ENCODE results near the gene BCL11B. TPM values are rescaled to one million over a fixed set of nuclear protein-coding genes. Genes with fewer than 3 reads are reported as not detected.

BCL11B gene
- total and polyA plus RNA-seq, 4 donors = 0.20 to 2.3 (median 0.66) TPM

DNA sequence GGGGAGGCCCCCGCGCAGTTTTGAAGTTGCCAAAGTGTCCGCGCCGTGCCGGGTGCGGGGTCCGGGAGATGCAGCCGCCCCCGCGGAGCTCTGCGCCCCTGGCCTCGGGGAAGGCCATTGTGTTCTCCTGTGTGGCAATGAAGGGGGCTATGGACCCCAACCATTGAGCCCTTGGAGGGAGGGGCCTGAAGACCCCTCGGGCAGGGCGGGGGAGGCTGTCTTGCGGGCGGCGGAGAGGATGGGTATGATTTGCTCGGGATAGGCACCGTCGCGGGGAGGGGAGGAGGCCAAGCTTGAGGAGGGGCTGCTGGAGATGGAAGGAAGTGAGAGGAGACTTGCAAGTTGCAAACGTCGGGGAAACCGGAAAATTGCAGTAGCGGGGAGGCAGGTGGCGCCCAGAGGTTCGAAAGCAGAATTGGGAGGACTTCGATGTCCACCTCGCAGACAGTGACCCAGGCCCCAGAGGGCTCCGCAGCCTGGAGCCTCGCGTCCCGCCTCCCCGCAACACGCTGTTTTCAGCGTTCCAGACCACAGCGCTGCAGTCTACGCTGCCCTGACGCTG lies 25.4 kb downstream of the BCL11B start:
- no peaks in the 10 kb centered on the region for H3K36me3 ChIP-seq (ENCODE audit: control insufficient read depth in 4 of 4, insufficient read depth in 4 of 4, low read length in 4 of 4)
- ATAC-seq (ENCODE audit: insufficient read depth, low FRiP score) = no peak
- H3K27ac ChIP-seq (ENCODE audit: low read depth in 1 of 2, low read length in 1 of 2) = peak overlapping the region in 1 of 2 donors; percentile 20
- WGBS, 2 donors = 3 to 4% methylated on average over 36 to 40 of the region's 40 CpGs
- peaks cover 0 to 15% (median 7%) of the 10 kb centered on the region in 3 donors for H3K27me3 ChIP-seq (ENCODE audit: control insufficient read depth in 3 of 3, insufficient read depth in 3 of 3, low read length in 2 of 3)
- peaks cover 0 to 51% (median 9%) of the 10 kb centered on the region in 5 donors for H3K4me1 ChIP-seq (ENCODE audit: control insufficient read depth in 5 of 5, insufficient read depth in 5 of 5, low read length in 5 of 5)
- no peak overlapping the region for H3K9ac ChIP-seq (ENCODE audit: insufficient read depth in 1 of 2, low read length in 2 of 2)
- DNase-seq = peak in 1 of 3 donors; percentile 36
- H3K4me3 ChIP-seq = no peak overlapping the region
- H3K9me3 ChIP-seq (ENCODE audit: control insufficient read depth in 4 of 4, insufficient read depth in 3 of 4, low read length in 3 of 4) = peaks cover 0 to 2% (median 0%) of the 10 kb centered on the region in 4 donors
- TF ChIP-seq CTCF (IDR thresholded peaks at IDR 0.05; ENCODE audit: control extremely low read depth, extremely low read depth) = no peak

DNA sequence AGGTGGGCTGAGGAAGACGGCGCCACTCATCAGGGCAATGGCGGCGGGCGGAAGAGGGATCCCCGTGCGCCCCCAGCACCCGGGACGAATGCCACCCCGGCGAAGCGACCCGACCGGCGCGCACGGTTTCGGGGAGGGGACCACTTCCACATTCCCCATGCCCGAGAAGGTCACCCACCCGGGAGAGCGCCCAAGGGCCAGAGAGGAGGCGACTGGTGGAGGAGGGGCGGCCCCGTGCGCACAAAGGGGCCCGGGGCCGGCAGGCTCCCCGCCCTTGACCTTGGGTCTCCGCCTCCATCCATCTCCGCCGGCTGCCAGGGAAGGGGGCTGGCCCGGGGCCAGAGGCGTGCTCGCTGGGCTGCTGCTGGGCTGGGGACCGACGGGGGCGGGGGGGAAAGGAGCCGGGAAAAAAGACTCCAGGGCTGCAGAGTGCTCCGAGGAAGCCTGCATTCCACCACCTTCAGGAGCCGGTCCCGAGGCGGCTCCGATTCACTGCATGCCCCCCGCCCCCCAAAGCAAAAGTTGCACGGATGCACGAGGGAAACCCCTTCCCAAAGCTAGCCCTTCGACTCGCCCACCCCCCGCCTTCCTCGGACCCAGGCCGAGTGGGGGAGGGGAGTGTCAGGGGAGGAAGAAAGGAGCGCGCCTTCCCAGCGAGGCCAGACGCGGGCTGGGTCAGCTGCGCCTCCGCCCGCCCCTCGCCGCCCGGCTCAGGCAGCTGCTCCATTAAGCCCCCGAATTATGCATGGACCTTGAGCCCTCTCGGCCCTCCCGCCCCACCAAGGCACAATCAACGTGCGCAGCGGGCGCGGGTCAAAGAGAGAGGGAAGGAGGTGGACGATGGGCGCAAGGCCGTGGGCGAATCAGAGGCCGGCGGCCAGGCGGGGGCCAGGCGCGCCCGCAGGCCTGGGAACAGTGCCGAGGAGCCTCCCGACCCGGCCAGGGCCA lies 26.2 kb downstream of the BCL11B start:
- no peak for TF ChIP-seq CTCF (IDR thresholded peaks at IDR 0.05; ENCODE audit: control extremely low read depth, extremely low read depth)
- Histone ChIP-seq H3K36me3 (ENCODE audit: control insufficient read depth in 4 of 4, insufficient read depth in 4 of 4, low read length in 4 of 4) (no peaks in the 10 kb centered on the region), H3K4me1 (ENCODE audit: control insufficient read depth in 5 of 5, insufficient read depth in 5 of 5, low read length in 5 of 5) (peaks cover 0 to 59% (median 14%) of the 10 kb centered on the region in 5 donors), H3K27me3 (ENCODE audit: control insufficient read depth in 3 of 3, insufficient read depth in 3 of 3, low read length in 2 of 3) (peaks cover 0 to 15% (median 7%) of the 10 kb centered on the region in 3 donors), H3K9ac (ENCODE audit: insufficient read depth in 1 of 2, low read length in 2 of 2) (no peak overlapping the region), H3K9me3 (ENCODE audit: control insufficient read depth in 4 of 4, insufficient read depth in 3 of 4, low read length in 3 of 4) (peaks cover 0 to 2% (median 0%) of the 10 kb centered on the region in 4 donors), H3K27ac (ENCODE audit: low read depth in 1 of 2, low read length in 1 of 2) (peak overlapping the region in 1 of 2 donors; percentile 20), H3K4me3 (no peak overlapping the region)
- DNase-seq (peak; percentile 70 to 78 (median 74)), ATAC-seq (ENCODE audit: insufficient read depth, low FRiP score) (no peak)
- 3 to 5% methylated on average over 60 to 83 of the region's 83 CpGs for WGBS, 2 donors

- peaks cover 0 to 2% (median 0%) of the 10 kb centered on the region in 4 donors for H3K9me3 ChIP-seq (ENCODE audit: control insufficient read depth in 4 of 4, insufficient read depth in 3 of 4, low read length in 3 of 4)
- H3K4me1 ChIP-seq (ENCODE audit: control insufficient read depth in 5 of 5, insufficient read depth in 5 of 5, low read length in 5 of 5) = peaks cover 0 to 67% (median 14%) of the 10 kb centered on the region in 5 donors
- H3K27me3 ChIP-seq (ENCODE audit: control insufficient read depth in 3 of 3, insufficient read depth in 3 of 3, low read length in 2 of 3) = peaks cover 0 to 15% (median 7%) of the 10 kb centered on the region in 3 donors
- H3K4me3 ChIP-seq = no peak overlapping the region
- peak overlapping the region in 1 of 2 donors; percentile 9 for H3K9ac ChIP-seq (ENCODE audit: insufficient read depth in 1 of 2, low read length in 2 of 2)
- 28 to 31% methylated on average over 15 of the region's 15 CpGs for WGBS, 2 donors
- no peak for TF ChIP-seq CTCF (IDR thresholded peaks at IDR 0.05; ENCODE audit: control extremely low read depth, extremely low read depth)
- no peaks in the 10 kb centered on the region for H3K36me3 ChIP-seq (ENCODE audit: control insufficient read depth in 4 of 4, insufficient read depth in 4 of 4, low read length in 4 of 4)
- peak in 1 of 3 donors; percentile 35 for DNase-seq
- ATAC-seq (ENCODE audit: insufficient read depth, low FRiP score) = no peak
- H3K27ac ChIP-seq (ENCODE audit: low read depth in 1 of 2, low read length in 1 of 2) = no peak overlapping the region
These were observed 26.9 kb downstream of the BCL11B start for GRCh38 chr14:99244941-99245563.

Data from lung (tissue), 12 donors.